ENCODE data around the gene DCAF7.

The DCAF7 gene

GRCh38 chr17:63549946-63550816 is at the start of gene DCAF7:
DCAF7 (plus strand) TSS chr17:63550477; CDS start chr17:63550678, 201 bp downstream.
- DNase-seq = peak; percentile 99 to 100

DNA sequence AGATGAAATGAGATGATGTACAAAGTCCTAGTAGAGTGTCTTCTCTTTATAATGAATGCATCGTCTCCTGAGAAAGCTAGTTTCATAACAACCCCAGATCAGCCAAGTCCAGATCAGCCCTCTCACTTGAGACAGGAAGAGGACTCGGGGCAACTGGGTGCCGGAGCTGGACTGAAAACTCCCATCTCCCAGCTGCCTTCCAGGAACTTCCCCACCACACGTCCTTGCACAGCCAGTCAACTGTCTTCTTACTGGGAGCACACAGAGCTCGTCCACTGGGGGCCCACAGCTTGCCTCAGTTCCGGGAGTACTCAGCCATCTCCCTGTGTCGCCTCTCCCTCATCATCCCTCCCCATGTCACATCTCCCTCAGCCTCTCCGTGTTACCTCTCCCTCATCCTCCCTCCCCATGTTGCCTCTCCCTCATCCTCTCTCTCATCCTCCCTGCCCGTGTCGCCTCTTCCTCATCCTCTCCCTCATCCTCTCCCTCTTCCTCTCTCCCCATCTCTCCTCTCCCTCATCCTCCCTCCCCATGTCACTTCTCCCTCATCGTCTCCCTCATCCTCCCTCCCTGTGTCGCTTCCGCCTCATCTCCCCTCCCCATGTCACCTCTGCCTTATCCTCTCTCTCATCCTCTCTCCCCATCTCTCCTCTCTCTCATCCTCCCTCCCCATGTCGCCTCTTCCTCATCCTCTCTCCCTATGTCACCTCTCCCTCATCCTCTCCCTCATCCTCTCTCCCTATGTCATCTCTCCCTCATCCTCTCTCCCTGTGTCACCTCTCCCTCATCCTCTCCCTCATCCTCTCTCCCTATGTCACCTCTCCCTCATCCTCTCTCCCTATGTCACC is 49.5 kb upstream of the DCAF7 start:
- DNase-seq = no peak

DNA sequence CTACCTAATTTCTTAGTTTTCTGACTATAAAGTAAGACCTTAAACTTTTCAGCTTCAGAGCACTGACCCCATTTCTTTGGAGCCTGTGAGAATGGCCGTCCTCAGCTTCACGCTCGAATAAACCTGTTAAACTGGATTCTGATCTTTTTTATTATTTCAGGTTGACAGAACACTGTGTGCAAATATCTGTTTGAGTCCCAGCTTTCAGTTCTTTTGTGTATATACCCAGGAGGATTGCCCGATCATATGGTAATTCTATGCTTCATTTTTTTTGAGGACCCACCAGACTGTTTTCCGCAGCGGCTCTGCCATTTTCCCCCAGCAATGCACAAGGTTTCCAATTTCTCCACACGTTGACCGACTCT is 47.0 kb upstream of the DCAF7 start:
- DNase-seq = no peak

DNA sequence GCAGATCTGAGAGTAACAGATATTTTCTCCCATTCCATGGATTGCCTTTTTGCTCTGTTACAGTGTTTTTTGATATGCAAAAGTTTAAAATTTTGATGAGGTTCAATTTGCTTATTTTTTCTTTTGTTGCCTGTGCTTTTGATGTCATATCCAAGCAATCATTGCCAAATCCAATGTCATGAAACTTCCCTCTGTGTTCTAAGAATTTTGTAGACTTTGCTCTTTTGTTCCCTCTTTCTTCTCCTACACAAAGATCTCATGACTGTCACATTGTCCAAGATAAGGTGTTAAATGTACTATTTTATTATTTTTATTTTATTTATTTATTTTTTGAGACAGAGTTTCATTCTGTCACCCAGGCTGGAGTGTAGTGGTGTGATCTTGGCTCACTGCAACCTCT is 46.0 kb upstream of the DCAF7 start:
- no peak for DNase-seq

GRCh38 chr17:63505341-63505740 is 44.9 kb upstream of the DCAF7 start:
- DNase-seq = no peak

- DNase-seq = no peak
Observed at GRCh38 chr17:63506627-63507026, 43.6 kb upstream of the DCAF7 start.

- DNase-seq = no peak
Observed at GRCh38 chr17:63511331-63511730, 38.9 kb upstream of the DCAF7 start.

DNA sequence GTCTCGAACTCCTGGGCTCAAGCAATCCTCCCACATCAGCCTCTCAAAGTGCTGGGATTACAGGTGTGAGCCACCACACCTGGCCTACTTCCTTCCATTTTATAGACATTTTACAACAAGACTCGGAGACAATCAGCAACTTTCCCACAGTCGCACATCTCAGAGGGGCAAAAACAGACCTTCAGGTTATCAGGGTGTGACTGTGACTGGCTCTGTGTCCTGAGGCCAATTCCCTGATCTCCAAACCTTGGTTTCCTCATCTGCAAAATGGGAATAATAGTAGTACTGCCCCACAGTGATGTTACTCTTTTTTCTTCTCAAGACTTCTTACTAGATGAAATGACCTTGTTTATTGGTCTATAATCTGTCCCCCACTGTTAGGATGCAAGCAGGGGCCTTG is 37.9 kb upstream of the DCAF7 start:
- DNase-seq = no peak

- no peak for DNase-seq
Observed at GRCh38 chr17:63512896-63513644, 37.2 kb upstream of the DCAF7 start.

GRCh38 chr17:63514477-63514876 is 35.8 kb upstream of the DCAF7 start:
- DNase-seq = no peak

DNA sequence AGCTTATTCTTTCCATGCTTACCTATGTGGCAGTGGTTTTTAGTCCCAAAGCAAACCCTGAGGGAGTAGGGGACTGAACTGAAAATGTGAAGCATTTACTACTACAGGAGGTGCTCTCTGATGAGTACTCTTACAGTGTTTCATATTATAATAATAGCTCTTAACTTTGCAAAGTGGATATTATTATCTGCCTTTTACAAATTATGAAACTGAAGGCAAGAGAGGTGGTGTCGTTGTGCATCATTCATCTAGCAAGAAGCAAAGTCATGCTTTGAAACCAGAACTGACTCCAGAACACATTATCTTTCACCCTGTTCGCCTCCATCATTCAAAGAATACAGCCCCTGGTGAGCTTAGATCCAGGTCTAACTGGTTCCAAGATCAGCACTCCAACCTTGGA is 35.3 kb upstream of the DCAF7 start:
- no peak for DNase-seq

DNA sequence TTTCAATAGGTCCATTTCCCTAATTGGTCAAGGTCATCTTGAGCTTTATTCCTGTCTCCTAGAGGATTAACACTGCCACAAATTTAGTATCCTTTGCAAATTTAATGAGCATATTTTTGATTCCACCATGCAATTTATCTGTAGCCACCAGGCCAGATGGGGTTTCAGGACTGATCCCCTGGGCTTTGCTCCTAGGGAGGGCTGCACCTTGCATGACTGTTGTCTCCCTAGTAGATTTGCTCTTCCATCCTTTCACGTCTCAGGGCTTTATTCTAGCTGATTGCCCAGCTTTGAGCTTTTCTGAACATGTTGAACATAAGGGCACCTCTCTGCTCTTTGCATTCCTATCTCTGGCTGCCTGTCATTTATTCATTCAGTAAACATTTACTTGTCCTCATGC is 34.9 kb upstream of the DCAF7 start:
- no peak for DNase-seq

- no peak for DNase-seq
Observed at GRCh38 chr17:63516910-63517824, 33.1 kb upstream of the DCAF7 start.

DNA sequence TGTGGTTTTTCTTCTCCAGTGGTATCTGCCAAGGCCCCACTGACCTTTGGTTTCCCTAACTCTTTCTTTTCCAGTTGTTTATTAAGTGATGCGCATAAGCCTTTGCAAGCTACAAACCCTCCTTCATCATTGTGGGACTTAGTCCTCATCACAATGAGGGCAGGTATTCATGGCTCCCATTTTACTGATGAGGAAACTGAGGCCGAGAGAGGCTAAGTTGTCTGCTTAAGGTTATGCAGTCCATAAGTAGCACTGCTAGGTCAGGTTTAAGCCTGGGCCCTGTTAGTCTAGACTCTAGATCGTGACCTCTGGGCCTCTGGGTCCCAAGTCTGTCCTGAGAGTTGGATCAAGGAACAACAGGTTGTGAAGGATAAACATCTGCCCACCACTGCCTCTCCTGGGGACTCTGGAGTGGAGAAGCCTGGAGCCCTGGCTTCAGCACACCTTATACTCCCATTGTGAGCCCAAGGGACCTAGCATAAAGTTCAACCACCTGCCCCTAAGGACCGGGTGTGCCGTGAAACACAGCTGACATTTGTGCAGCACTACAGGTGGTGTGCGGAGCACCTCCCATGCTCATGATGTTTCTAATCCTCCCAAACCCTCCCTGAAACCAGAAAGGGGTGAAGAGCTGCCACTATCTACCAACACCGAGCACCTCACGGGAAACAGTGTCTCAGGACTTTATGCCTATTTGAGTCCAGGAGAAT is 32.3 kb upstream of the DCAF7 start:
- DNase-seq = no peak

DNA sequence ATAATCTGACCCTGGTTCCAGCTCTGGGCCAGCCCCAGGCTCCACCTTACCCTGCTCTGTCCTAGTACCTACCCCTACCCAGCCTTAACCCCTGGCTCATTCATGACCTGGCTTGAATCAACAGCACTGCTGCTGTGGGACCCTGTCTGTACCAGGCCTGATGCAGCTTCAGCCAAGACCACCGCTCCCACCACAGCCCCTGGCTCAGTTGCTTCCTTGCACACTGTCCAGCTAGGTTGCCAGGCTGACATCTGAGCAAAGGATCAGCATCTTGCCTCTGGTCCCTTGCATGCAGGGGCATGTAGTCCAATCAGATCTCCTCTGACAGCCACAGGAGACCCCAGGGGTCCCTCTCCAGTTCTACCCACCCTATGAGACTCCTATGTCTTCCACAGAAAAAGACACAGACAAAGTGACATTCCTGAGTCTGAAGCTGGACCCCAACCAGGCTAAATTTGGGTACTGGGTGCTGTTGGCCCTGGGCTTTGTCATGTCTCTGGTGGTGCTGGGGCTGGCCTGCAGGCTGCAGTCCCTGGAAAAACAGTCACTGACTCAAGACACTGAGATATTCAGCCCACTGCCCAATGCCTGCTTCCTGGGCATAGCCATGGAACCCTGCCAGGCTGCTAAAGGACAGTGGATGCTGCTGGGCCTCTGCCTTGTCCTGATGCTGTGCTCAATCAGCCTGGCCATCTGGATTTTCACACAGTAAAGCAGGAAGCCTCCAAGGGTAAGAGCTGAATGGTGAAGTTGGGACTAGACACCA is 31.0 kb upstream of the DCAF7 start:
- DNase-seq = no peak

GRCh38 chr17:63519972-63520882 is 30.1 kb upstream of the DCAF7 start:
- no peak for DNase-seq

GRCh38 chr17:63523253-63523855 is 26.9 kb upstream of the DCAF7 start, which contains the start of gene KCNH6:
KCNH6 (plus strand) TSS chr17:63523358; CDS start chr17:63523414, 56 bp downstream.
- DNase-seq = no peak

DNA sequence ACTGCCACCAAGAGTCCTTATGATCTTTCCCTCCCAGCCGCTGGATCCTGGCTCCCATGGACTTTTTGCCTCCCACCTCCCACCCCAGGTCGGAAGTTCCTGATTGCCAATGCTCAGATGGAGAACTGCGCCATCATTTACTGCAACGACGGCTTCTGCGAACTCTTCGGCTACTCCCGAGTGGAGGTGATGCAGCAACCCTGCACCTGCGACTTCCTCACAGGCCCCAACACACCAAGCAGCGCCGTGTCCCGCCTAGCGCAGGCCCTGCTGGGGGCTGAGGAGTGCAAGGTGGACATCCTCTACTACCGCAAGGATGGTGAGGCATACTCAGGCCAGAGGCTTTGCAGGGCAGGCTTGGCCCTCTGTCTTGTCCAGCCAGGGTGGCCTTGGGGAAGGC is 26.2 kb upstream of the DCAF7 start:
- no peak for DNase-seq

Measured in CD4-positive, alpha-beta T cell treated with Interleukin-1 beta for 1 hour (primary cell).